ENCODE measurements around the gene RAB7B. TPM values are rescaled to one million over a fixed set of nuclear protein-coding genes. Genes with fewer than 3 reads are reported as not detected.

RAB7B gene
- total RNA-seq, 1 donor from 2014 or later = not detected

DNA sequence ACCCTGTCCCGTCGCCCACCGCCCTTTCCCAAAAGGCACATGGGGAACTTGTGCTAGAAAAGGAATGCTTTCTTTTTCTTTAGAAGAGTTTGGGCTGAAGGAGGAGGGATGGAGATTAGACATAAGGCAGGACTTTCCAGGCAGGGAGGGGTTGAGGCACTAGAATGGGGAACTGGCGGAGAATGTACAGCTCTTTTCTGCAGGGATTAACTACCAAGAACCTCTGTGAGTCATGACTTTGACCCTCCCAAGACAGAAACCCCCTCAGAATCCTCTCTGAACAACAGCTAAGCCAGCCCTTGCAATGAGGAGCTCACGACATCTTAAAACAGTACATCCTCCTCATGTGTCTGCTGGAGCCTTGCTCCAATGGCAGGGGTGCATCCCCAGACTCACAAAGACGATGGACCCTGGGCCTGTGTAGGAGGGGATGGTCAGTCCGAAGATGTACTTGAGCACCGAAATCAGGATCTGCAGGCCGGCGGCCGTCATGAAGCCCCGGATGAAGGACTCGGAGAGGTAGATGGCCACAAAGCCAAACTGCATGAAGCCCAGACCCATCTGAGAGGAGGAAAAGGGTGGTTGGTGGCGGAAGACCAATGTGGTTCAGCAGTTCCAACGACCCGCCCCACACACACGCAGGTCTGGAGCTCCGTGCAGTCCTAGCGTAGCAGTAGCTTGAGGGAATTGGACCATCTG, 73.5 kb downstream of the RAB7B start:
- intact Hi-C loops (cut with micrococcal nuclease) = no loop called here

DNA sequence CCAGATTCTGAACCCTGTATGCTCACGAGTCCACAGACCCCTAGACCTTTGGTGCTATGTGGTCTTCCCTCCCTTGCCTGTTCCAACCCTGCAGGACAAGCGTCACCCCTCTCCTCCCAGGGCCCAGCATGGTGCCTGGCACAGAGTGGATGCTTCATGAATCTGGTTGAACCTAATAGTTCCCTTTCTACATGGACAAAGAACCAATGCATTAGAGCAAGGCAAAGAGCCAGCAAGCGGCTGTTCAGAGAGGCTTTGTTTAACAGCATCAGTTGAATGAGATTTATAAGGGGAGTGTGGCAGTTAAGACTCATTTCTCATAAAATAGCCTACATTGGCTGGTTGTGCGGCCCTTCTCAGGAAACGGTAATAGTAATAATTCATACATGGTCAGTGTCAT, 74.9 kb downstream of the RAB7B start:
- intact Hi-C loops (cut with micrococcal nuclease) = no loop called here

DNA sequence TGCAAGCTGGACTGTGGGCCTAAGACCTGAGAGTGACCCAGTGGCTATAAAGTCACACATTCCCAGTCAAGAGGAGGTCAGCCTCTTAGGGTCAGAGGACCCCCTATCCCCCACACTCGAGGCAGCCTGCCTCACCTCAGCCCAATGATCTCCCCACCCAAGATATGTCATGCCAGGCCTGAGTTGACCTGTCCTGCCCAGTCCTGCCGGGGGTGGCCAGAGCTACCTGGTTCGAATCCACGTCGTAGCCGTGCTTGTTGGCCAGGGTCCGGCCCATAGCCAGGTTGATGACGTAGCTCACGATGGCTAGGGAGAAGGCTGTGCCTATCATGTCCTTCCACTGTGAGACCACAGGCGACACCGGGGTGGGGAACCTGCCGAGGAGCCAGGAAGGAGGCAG, 75.5 kb downstream of the RAB7B start:
- intact Hi-C loops (cut with micrococcal nuclease) = no loop called here

DNA sequence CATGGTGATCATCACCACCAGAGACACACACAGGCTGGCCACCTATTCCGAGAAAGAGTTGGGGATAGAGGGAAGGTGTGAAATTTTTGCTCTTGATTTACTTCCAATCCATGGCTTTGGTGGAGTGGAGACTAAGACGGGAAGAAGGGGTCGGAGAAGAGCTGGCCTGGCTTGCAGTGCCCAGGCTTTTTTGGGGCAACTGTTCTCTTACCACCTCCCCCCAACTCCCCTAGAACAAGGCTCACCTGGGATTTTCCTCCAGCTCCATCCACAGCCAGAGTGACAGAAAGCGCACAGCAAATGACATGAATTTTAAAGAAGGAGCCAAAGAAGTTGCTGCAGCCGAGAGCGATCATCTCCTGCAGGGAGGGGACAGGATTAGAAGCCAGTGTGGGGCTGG, 75.9 kb downstream of the RAB7B start:
- intact Hi-C loops (cut with micrococcal nuclease) = no loop called here

Other genes with a start within 250 kb of the RAB7B start
- gene RAB29, start 227.9 kb downstream of the RAB7B start, total RNA-seq = 42.1 and 44.9 TPM in 2 replicates
- gene SLC41A1, start 190.2 kb downstream of the RAB7B start, total RNA-seq = 19.8 and 20.5 TPM in 2 replicates
- gene PM20D1, start 153.3 kb downstream of the RAB7B start, total RNA-seq = 1.0 and 1.2 TPM in 2 replicates
- gene SLC26A9, start 59.9 kb downstream of the RAB7B start, total RNA-seq = not detected in 2 replicates
- gene CTSE, start 20.5 kb upstream of the RAB7B start, total RNA-seq = not detected in 2 replicates
- gene RHEX, start 49.8 kb upstream of the RAB7B start, total RNA-seq = not detected in 2 replicates
- not detected in 2 replicates for gene AVPR1B, start 114.0 kb upstream of the RAB7B start, total RNA-seq
- 20.6 and 27.6 TPM in 2 replicates for gene FAM72A, start 199.4 kb upstream of the RAB7B start, total RNA-seq
- gene SRGAP2, start 200.1 kb upstream of the RAB7B start, total RNA-seq = 83.2 and 92.5 TPM in 2 replicates

Data from T-helper 2 cell treated with Interferon-gamma antibody and Interleukin-4, amounts not matched to agents 100 ng/mL and 5 ng/mL, for 36 hours (primary cell).